Parathyroid adenoma (tissue), 2 donors: ENCODE data around the gene PTPRM.

Experiments used
- H2AFZ ChIP-seq: fragments of 300-600 bp; sonication (generic); one replicate; pipeline ENCODE4 v1.7.0; 2017; ENCODE audit warnings: antibody characterized with exemption, mild to moderate bottlenecking
- H3K27ac ChIP-seq: fragments of 300-600 bp; sonication (generic); one replicate; pipeline ENCODE4 v1.7.0; 2017
- H3K27me3 ChIP-seq: fragments of 300-600 bp; sonication (generic); one replicate; pipeline ENCODE4 v1.7.0; 2017; ENCODE audit warnings: low read length; ENCODE audit not compliant: control insufficient read depth, insufficient read depth
- H3K36me3 ChIP-seq: fragments of 300-600 bp; sonication (generic); one replicate; pipeline ENCODE4 v1.7.0; 2017; ENCODE audit warnings: low read length; ENCODE audit not compliant: control insufficient read depth, insufficient read depth
- H3K4me1 ChIP-seq: fragments of 300-600 bp; sonication (generic); one replicate; pipeline ENCODE4 v1.7.0; 2017; ENCODE audit warnings: control low read depth
- H3K4me2 ChIP-seq: fragments of 300-600 bp; sonication (generic); one replicate; pipeline ENCODE4 v1.7.0; 2017; ENCODE audit warnings: low read length
- H3K4me3 ChIP-seq: fragments of 300-600 bp; sonication (generic); one replicate; pipeline ENCODE4 v1.7.0; 2017; ENCODE audit warnings: low read depth, low read length
- H3K79me2 ChIP-seq: fragments of 300-600 bp; sonication (generic); one replicate; pipeline ENCODE4 v1.7.0; 2017; ENCODE audit warnings: control low read depth
- H3K9ac ChIP-seq: fragments of 300-600 bp; sonication (generic); one replicate; pipeline ENCODE4 v1.7.0; 2017; ENCODE audit warnings: mild to moderate bottlenecking
- H3K9me3 ChIP-seq: fragments of 300-600 bp; sonication (generic); one replicate; pipeline ENCODE4 v1.7.0; 2017; ENCODE audit warnings: low read length; ENCODE audit not compliant: control insufficient read depth
- TF ChIP-seq, protein P1 (sequence below): fragments of 300-600 bp; sonication (generic); IDR thresholded peaks from one replicate; pipeline ENCODE4 v1.7.0; 2017; ENCODE audit warnings: antibody characterized with exemption, mild to moderate bottlenecking
- donor health status: primary hyperparathyroidism.

The PTPRM gene

DNA sequence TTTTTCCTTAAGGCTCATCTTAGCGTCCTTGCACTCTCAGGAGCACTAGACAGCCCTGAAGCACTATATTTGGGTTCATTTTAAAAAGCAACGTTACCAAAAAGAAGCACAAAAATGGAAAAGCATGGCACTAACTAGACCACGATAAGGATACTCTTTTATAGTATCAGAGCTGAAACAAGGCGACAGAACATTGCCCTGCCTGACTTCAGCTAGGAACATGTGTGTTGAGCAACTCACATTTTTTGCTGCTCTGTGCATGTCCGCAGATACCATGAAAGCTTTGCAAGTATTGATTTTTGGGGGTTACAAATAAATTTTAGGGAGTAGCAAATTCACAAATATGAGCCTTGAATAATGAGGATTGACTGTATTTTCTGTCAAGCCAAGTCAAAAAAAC is 332.0 kb downstream of the PTPRM start:
- no peak overlapping the region for H3K4me3 ChIP-seq
- H3K4me1 ChIP-seq, result peaks cover 2% of the 10 kb centered on the region
- TF ChIP-seq, protein P1, sequence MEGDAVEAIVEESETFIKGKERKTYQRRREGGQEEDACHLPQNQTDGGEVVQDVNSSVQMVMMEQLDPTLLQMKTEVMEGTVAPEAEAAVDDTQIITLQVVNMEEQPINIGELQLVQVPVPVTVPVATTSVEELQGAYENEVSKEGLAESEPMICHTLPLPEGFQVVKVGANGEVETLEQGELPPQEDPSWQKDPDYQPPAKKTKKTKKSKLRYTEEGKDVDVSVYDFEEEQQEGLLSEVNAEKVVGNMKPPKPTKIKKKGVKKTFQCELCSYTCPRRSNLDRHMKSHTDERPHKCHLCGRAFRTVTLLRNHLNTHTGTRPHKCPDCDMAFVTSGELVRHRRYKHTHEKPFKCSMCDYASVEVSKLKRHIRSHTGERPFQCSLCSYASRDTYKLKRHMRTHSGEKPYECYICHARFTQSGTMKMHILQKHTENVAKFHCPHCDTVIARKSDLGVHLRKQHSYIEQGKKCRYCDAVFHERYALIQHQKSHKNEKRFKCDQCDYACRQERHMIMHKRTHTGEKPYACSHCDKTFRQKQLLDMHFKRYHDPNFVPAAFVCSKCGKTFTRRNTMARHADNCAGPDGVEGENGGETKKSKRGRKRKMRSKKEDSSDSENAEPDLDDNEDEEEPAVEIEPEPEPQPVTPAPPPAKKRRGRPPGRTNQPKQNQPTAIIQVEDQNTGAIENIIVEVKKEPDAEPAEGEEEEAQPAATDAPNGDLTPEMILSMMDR, result no peak
- no peak overlapping the region for H3K9ac ChIP-seq
- H3K4me2 ChIP-seq, result no peak overlapping the region
- H3K79me2 ChIP-seq, result no peaks in the 10 kb centered on the region
- no peak overlapping the region for H2AFZ ChIP-seq
- H3K27me3 ChIP-seq, result no peaks in the 10 kb centered on the region
- no peaks in the 10 kb centered on the region for H3K36me3 ChIP-seq
- no peak overlapping the region for H3K27ac ChIP-seq
- H3K9me3 ChIP-seq, result no peaks in the 10 kb centered on the region

DNA sequence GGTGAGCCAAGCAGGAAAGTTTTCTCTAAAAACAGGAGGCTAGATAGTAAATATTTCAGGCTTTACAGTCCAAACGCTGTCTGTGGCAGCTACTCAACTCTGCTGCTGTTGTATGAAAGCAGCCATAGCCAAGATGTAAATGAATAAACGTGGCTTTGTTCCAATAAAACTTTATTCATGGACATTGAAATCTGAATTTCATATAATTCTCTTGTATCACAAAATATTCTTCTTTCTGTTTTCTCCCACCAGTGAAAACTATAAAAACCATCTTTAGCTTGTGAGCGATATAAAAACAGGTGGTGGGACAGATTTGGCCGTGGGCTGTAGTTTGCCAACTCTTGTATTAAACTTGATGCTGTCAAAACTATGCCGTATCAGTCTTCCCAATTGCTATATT is 333.0 kb downstream of the PTPRM start:
- TF ChIP-seq, protein P1, result no peak
- Histone ChIP-seq H3K9ac (no peak overlapping the region), H3K79me2 (no peaks in the 10 kb centered on the region), H3K9me3 (no peaks in the 10 kb centered on the region), H3K36me3 (no peaks in the 10 kb centered on the region), H3K4me1 (peaks cover 2% of the 10 kb centered on the region), H3K27ac (no peak overlapping the region), H3K4me2 (no peak overlapping the region), H2AFZ (no peak overlapping the region), H3K4me3 (no peak overlapping the region), H3K27me3 (no peaks in the 10 kb centered on the region)

DNA sequence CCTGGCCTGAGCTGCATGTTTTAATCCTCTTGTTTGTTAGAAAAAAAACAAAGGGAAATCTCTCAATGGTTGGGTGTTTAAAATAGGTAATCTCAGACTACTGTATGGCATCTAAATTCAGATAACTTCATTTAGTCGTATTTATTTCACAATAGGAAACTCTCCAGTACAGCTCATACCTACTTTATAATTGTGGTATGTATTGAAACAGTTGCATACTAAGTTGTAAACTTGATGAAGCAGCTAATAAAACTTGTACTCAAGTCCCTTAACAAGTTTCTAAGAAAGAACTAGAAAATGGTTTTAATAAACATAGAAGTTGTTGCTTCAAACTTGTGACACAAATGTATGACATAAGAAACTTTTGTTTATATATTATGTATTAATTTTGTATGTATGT is 334.5 kb downstream of the PTPRM start:
- H3K27ac ChIP-seq, result no peak overlapping the region
- H3K4me3 ChIP-seq, result no peak overlapping the region
- H3K9me3 ChIP-seq, result no peaks in the 10 kb centered on the region
- TF ChIP-seq, protein P1, result no peak
- peaks cover 2% of the 10 kb centered on the region for H3K4me1 ChIP-seq
- no peaks in the 10 kb centered on the region for H3K79me2 ChIP-seq
- H3K9ac ChIP-seq, result no peak overlapping the region
- no peak overlapping the region for H3K4me2 ChIP-seq
- H3K27me3 ChIP-seq, result no peaks in the 10 kb centered on the region
- no peak overlapping the region for H2AFZ ChIP-seq
- H3K36me3 ChIP-seq, result no peaks in the 10 kb centered on the region

DNA sequence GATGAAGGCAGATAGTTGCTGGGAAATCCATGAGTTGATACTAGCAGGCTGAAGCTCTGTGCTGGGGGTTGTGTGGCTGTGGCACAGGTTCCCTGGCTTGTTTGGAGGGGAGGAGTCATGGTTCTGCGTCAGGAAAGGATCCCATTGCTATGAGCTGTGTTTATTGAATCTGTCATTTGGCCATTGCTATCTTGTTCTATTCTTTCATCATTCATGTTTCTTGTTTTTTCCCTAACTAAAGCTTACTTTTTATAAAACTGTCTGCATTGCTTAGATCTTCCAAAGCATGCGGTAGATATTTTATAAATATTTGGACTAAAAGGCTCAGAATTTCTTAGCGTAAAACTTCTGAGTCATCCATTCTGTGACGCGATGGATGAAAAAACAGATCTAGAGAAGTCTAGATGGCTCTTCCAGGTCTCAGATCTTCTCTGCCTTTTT is 335.3 kb downstream of the PTPRM start:
- Histone ChIP-seq H3K27ac (no peak overlapping the region), H3K9ac (no peak overlapping the region)

DNA sequence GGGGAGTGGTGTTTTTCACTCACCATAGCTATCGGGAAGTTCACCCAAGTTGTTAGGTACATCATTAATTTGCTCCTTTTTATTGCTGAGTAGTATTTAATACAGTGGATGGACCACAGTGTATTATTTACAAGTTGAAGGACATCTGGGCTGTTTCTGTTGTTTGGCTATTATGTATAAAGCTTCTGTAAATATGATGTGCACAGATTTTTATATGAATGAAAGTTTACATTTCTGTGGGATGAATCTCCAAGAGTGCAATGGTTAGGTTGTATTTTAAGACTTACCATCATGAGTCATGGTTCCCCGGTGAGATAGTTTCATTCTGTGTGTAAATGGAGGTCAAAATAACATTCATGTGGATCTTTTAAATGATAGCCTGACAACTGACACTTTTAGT is 337.4 kb downstream of the PTPRM start:
- H3K27me3 ChIP-seq, result no peaks in the 10 kb centered on the region
- H3K9me3 ChIP-seq, result no peaks in the 10 kb centered on the region
- no peak overlapping the region for H3K4me3 ChIP-seq
- TF ChIP-seq, protein P1, result no peak
- H3K36me3 ChIP-seq, result no peaks in the 10 kb centered on the region
- no peaks in the 10 kb centered on the region for H3K79me2 ChIP-seq
- H3K4me1 ChIP-seq, result peaks cover 2% of the 10 kb centered on the region
- no peak overlapping the region for H3K4me2 ChIP-seq
- H2AFZ ChIP-seq, result no peak overlapping the region
- H3K9ac ChIP-seq, result no peak overlapping the region
- no peak overlapping the region for H3K27ac ChIP-seq

More for the DNA sequence above, 335.3 kb downstream of the PTPRM start:
- Histone ChIP-seq H3K36me3 (no peaks in the 10 kb centered on the region), H3K79me2 (no peaks in the 10 kb centered on the region), H3K4me1 (peaks cover 2% of the 10 kb centered on the region), H3K4me2 (no peak overlapping the region), H3K27me3 (no peaks in the 10 kb centered on the region), H3K4me3 (no peak overlapping the region), H3K9me3 (no peaks in the 10 kb centered on the region), H2AFZ (no peak overlapping the region)
- TF ChIP-seq, protein P1, result no peak
